ENCODE results near the gene DNMT1.

Gene DNMT1

GRCh38 chr19:10142701-10143375, 51.9 kb downstream of the DNMT1 start:
- in situ Hi-C loops (cut with MboI; ENCODE audit: low sequenced_read_pairs) = no loop called here

- in situ Hi-C loops (cut with MboI; ENCODE audit: low sequenced_read_pairs) = no loop called here
Observed at GRCh38 chr19:10141973-10142372, 52.8 kb downstream of the DNMT1 start.

DNA sequence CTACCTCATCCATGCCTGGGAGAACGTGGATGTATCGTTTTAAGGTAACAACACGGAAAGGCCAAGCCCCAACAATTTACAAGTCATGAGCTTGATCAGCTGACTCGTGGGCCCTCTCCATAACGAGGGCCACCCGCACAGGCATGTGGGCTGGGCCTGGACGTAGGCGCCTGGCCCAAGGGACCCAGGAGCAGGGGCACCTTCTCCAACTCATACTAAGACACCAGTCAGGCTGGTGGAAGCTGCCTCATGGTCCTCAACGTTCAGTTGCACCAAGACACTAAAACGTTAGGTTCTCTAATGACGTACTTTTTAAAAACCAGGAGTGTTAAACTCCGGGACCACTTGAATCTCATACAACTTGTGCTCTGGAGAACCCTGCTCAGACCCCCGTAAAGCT, 53.3 kb downstream of the DNMT1 start:
- in situ Hi-C loops (cut with MboI; ENCODE audit: low sequenced_read_pairs) = no loop called here

DNA sequence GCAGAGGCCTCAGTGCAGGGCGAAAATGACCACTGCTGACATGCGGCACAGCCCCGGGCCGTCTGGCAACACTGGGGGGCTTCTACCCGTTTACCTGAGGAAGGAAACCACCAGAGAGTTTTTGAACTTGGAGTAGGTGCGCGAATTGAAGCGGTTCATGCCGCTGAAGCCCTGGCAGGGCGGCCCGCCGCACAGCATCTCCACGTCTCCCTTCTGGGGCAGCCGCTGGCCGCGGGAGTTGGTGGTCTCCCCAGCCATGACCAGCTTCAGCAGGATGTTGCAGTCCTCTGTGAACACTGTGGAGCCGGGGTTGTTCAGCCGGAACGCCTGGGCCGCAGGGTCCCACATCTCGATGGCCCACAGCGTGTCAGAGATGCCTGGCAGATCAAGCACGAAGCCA, 54.8 kb downstream of the DNMT1 start:
- in situ Hi-C loops (cut with MboI; ENCODE audit: low sequenced_read_pairs) = no loop called here

DNA sequence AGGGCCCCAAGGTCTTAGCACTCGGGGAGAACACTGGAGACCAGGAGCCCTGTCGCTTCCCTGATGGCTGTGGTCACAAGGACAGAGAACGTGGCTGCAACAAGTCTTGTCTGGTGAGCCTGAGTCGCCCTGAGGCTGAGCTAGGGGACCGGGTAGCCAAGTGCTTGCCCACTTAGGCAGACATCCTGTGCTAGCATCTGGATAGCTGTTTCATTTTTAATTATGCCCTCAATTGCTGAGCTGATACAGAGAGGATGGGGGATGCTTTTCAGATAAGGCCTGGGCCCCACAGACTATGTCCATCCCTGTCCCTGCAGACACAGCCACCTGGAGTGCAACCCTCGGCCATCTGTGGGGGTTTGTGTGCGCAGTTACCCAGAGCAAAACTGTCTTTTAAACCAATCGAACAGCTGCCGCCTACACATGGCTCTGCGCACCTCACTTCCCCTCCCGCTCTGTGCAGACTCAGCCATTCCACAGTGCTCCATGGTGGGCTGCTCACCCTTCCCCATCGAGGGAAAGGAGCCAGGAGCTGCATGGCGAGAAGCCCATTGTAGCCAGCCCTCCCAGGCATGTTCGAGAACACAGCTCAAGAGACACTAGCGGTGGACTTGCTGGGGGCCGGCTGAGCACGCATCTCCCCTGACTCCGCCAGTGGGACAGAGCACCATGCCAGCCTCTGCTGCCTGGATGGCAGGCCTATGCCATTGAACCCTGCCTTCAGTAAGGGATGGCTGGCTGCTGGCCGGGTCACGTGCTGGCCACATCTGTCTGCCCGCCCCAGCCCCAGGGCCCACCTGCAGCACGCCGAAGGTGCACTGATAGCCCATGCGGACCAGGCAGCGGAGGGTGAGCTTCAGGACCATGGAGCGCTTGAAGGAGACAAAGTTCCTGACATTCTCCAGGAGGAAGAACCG, 55.6 kb downstream of the DNMT1 start:
- in situ Hi-C loops (cut with MboI; ENCODE audit: low sequenced_read_pairs) = no loop called here

DNA sequence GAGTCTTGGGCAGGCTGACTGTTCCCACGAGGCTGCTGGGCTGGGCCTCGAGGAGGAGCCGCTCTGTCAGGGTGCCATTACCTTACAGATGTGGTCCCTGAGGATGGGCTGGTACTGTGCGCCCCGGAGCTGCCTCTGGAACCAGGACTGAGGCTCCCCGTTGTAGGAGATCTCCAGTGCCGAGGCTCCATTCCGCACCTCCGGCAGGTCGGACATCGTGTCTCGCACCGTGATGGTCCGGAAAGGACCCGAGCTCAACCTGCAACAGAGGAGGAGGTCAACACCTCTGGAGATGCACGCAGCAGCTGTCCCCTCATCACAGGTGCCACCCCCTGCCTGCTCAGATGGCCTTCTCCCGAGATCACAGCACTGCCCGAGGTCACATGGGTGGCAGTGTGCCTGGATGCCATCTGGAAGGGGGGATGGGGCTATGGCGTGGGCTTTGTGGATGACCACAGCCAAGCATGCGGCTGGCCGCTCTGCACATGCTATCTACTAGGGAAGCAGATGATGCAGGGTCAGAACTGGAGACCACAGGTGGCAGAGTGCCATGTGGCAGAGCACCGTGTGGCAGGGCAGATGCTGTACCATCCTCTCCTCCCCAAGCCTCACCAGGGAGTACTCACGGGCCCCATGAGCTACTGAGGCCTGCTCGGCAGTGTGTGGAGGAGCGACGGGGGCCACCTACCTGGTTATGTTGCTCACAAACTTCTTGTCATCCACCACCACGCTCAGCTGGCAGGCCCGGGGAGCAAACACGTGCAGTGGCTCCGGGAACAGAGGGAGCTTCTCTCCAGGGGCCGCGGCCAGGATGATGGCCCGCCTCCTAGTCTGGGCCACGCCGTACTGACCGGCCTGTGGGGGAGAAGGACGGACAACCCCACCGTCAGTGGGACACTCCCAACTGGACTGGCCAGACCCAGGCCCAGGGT, 56.7 kb downstream of the DNMT1 start:
- in situ Hi-C loops (cut with MboI; ENCODE audit: low sequenced_read_pairs) = no loop called here

DNA sequence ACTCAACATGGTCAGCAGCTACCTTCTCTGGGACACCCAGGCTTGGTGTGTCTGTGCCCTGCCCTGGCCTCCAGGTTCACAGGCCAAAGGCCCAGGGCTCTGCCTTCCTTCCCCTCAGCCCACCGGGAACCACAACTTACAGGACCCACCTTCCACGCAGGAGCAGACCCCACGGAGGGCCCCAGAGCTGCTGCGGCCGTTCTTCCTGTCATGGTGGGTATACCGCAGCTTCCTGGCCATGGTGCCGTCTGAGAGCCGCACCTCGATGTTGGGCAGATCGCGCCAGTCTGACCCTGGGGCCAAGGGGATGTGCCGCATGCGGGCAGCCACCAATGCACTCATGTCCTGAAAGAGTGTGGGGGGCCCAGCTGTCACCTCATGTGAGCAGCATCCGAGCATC, 57.8 kb downstream of the DNMT1 start:
- in situ Hi-C loops (cut with MboI; ENCODE audit: low sequenced_read_pairs) = no loop called here

GRCh38 chr19:10135551-10136334, 59.0 kb downstream of the DNMT1 start:
- in situ Hi-C loops (cut with MboI; ENCODE audit: low sequenced_read_pairs) = no loop called here

DNA sequence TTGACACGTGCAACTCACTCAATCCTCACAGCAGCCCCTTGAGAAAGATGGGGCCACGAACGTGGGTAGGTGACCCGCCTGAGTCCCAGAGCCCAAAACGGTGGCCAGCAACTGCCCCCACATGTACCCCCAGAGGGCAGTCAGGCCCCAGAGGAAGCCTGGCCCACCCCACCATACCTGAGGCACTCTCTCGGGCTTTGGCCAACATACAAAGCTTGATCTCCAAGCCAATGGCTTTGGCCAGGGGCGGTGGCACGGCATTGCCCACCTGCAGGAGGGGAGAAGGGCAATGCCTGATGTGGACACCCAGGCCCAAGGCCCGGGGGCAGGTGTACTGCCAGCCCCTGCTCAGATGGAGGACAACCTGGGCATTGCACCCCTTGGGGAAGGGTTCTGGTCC, 60.7 kb downstream of the DNMT1 start:
- in situ Hi-C loops (cut with MboI; ENCODE audit: low sequenced_read_pairs) = no loop called here

- in situ Hi-C loops (cut with MboI; ENCODE audit: low sequenced_read_pairs) = no loop called here
Observed at GRCh38 chr19:10133596-10133995, 61.2 kb downstream of the DNMT1 start.

DNA sequence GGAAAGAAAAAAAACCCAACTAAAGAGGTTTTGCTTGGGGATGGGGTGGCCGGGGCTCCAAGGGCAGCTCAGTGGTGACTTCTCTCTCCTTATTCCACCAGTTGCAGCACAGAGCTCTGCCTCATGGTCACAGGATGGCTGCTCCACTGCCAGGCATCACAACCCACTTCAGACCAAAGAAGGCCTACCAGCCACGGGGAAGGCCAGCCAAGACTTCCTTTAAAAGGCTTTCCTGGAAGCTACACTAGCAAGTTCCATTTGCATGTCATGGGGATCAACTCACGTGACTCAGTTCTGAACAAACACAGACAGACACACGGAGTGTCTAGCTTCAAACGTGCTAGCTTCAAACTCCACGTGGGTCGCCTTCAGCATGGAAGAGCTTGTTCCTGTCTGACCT, 61.8 kb downstream of the DNMT1 start:
- in situ Hi-C loops (cut with MboI; ENCODE audit: low sequenced_read_pairs) = no loop called here

- in situ Hi-C loops (cut with MboI; ENCODE audit: low sequenced_read_pairs) = no loop called here
Observed at GRCh38 chr19:10126213-10126639, 68.5 kb downstream of the DNMT1 start.

DNA sequence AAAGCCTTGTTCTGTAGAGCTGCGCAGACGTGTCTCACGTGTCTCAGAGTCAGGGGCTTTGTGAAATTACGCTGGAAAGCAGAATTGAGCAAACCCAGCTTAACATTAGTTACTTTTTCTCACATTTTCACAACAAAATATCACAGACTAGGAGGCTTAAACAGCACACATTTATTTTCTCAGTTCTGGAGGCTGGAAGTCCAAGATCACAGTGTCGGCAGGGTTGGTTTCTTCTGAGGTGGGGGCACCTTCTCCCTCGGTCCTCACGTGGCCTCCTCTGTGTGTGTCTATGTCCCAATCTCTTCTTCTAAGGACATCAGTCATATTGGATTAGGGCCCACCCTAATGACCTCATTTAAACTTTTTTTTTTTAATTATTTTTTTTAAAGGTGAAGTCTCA, 70.3 kb downstream of the DNMT1 start:
- in situ Hi-C loops (cut with MboI; ENCODE audit: low sequenced_read_pairs) = loop anchor here (25.0 kb wide), 1 partner anchor 263 kb away; the partner anchor contains the start of gene TYK2

DNA sequence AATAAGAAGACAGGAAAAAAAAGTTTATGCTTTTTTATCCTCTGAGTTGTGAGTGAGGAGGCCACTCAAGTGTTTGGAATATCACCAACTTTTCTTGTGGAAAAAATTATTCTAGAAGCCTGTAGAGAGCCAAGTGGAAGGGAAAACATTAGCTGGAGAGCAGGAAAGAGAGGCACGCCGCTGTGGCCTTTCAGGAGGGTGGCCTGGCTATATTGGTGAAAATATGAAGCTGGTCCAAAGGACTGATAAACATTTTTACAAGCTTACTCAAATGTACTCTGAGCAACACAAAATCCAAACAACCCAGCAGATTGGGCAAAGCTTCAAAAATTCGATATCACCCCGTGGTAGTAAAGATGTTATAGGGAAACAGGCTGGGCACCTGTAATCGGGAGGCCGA, 72.7 kb downstream of the DNMT1 start:
- in situ Hi-C loops (cut with MboI; ENCODE audit: low sequenced_read_pairs) = loop anchor here (25.0 kb wide), 1 partner anchor 265 kb away; the partner anchor contains the start of gene TYK2

- in situ Hi-C loops (cut with MboI; ENCODE audit: low sequenced_read_pairs) = loop anchor here (25.0 kb wide), 1 partner anchor 267 kb away; the partner anchor contains the start of gene TYK2
Observed at GRCh38 chr19:10120538-10121189, 74.1 kb downstream of the DNMT1 start.

- in situ Hi-C loops (cut with MboI; ENCODE audit: low sequenced_read_pairs) = loop anchor here (25.0 kb wide), 1 partner anchor 268 kb away; the partner anchor contains the start of gene TYK2
Observed at GRCh38 chr19:10118960-10119359, 75.8 kb downstream of the DNMT1 start.

GRCh38 chr19:10116866-10117616, 77.7 kb downstream of the DNMT1 start:
- in situ Hi-C loops (cut with MboI; ENCODE audit: low sequenced_read_pairs) = loop anchor here (25.0 kb wide), 1 partner anchor 270 kb away; the partner anchor contains the start of gene TYK2

- in situ Hi-C loops (cut with MboI; ENCODE audit: low sequenced_read_pairs) = loop anchor here (25.0 kb wide), 1 partner anchor 271 kb away; the partner anchor contains the start of gene TYK2
Observed at GRCh38 chr19:10116085-10116865, 78.5 kb downstream of the DNMT1 start.
